ENCODE measurements around the gene NLK. TPM values are rescaled to one million over a fixed set of nuclear protein-coding genes. Genes with fewer than 3 reads are reported as not detected.

NLK gene
- total RNA-seq, 1 experiment from 2014 or later, result 14.9 TPM

DNA sequence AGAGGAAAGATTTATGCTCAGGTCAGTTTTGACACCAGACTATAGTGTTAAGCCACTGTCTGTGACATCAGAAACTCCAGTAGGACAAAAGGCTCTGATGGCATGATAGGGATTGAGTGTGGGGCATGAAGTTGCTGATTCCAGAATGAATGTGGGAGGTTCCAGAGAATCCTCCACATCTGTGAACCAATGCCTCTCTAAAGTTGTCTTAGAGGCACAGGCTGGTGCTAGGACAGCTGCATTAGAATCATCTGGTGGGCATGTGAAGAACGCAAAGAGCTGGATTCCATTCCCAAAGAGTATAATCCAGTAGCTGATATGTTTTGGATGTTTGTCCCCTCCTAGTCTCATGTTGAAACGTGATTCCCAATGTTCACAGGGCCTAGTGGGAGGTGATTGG lies 32.1 kb upstream of the NLK start:
- ChIA-PET CTCF (no interaction called here), POLR2A (ENCODE audit: unreplicated experiment) (no interaction called here)
- Histone ChIP-seq H2AFZ (ENCODE audit: low read length) (no peak overlapping the region), H3K9ac (ENCODE audit: low read length) (no peak overlapping the region), H3K4me1 (ENCODE audit: insufficient read depth, low read length) (no peaks in the 10 kb centered on the region), H3K27me3 (ENCODE audit: low read length) (0 out of 2 replicates have a peak, but pooled peaks cover 5% of the 10 kb centered on the region), H3K4me2 (ENCODE audit: low read length) (no peak overlapping the region), H4K20me1 (ENCODE audit: low read length) (no peaks in the 10 kb centered on the region), H3K79me2 (ENCODE audit: low read length) (no peaks in the 10 kb centered on the region), H3K36me3 (ENCODE audit: low read depth, low read length) (no peaks in the 10 kb centered on the region), H3K4me3 (ENCODE audit: low read length) (no peak overlapping the region), H3F3A (ENCODE audit: low read length, unreplicated experiment) (no peaks in the 10 kb centered on the region), H3K27ac (ENCODE audit: low read length) (no peak overlapping the region), H3K9me3 (ENCODE audit: low read length) (no peaks in the 10 kb centered on the region), H3K9me2 (replicated peaks; ENCODE audit: low read length) (no peaks in the 10 kb centered on the region)
- intact Hi-C loops (cut with micrococcal nuclease), result loop anchor here (10.0 kb wide), 1 partner anchor 116 kb away; the partner anchor contains the start of gene LYRM9
- BruUV-seq (replicated peaks), result no TSS peak
- no peak for DNase-seq
- no peak for ATAC-seq
- TF ChIP-seq EZH2 (IDR thresholded peaks at IDR 0.05; ENCODE audit: low read length, unreplicated experiment) (no peak), EZH2phosphoT487 (IDR thresholded peaks at IDR 0.05; ENCODE audit: borderline replicate concordance, low read length) (no peak)
- TF ChIP-seq, protein P1, sequence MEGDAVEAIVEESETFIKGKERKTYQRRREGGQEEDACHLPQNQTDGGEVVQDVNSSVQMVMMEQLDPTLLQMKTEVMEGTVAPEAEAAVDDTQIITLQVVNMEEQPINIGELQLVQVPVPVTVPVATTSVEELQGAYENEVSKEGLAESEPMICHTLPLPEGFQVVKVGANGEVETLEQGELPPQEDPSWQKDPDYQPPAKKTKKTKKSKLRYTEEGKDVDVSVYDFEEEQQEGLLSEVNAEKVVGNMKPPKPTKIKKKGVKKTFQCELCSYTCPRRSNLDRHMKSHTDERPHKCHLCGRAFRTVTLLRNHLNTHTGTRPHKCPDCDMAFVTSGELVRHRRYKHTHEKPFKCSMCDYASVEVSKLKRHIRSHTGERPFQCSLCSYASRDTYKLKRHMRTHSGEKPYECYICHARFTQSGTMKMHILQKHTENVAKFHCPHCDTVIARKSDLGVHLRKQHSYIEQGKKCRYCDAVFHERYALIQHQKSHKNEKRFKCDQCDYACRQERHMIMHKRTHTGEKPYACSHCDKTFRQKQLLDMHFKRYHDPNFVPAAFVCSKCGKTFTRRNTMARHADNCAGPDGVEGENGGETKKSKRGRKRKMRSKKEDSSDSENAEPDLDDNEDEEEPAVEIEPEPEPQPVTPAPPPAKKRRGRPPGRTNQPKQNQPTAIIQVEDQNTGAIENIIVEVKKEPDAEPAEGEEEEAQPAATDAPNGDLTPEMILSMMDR (conservative IDR thresholded peaks at IDR 0.05; ENCODE audit: low read depth, low read length), result no peak

DNA sequence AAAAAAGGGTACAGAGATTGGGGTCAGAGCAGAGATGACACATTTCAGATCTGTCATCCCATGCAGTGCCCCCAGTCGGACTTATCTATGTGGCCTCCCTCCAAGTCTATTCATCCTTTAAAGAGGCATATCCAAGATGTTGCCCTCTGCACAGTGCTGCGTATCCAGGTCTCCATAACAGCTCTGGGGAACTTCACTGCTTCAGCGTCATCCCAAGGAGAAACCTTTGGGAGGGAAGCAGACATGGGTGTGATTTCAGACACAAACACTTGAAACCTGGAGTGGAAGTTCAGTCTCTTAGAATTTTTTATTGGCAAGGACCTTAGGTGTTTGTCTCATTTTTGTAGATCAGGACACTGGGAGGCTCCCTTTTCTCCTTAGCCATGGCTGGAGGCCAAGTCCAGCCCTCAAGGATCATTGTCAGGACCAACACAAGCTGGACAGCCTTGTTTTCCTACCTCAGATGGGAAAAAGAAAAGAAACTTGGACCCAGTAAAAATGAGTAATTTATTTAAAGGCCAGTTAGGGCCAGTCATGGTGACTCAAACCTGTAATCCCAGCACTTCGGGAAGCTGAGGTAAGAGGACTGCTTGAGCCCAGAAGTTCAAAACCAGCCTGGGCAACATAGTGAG lies 23.9 kb upstream of the NLK start:
- no peak overlapping the region for H3K4me2 ChIP-seq (ENCODE audit: low read length)
- H3K36me3 ChIP-seq (ENCODE audit: low read depth, low read length), result no peaks in the 10 kb centered on the region
- H3K9ac ChIP-seq (ENCODE audit: low read length), result no peak overlapping the region
- no peaks in the 10 kb centered on the region for H3K4me1 ChIP-seq (ENCODE audit: insufficient read depth, low read length)
- H3K9me3 ChIP-seq (ENCODE audit: low read length), result no peaks in the 10 kb centered on the region
- POLR2A ChIA-PET (ENCODE audit: unreplicated experiment), result no interaction called here
- H3K27ac ChIP-seq (ENCODE audit: low read length), result no peak overlapping the region
- H3K27me3 ChIP-seq (ENCODE audit: low read length), result no peaks in the 10 kb centered on the region
- no peaks in the 10 kb centered on the region for H3F3A ChIP-seq (ENCODE audit: low read length, unreplicated experiment)
- peak; percentile 18; the same call in 1 of the 2 replicates for ATAC-seq
- DNase-seq, result peak; percentile 66
- H3K79me2 ChIP-seq (ENCODE audit: low read length), result no peaks in the 10 kb centered on the region
- no peak overlapping the region for H3K4me3 ChIP-seq (ENCODE audit: low read length)
- H2AFZ ChIP-seq (ENCODE audit: low read length), result no peak overlapping the region
- intact Hi-C loops (cut with micrococcal nuclease), result loop anchor here (10.0 kb wide), 1 partner anchor 124 kb away; the partner anchor contains the start of gene LYRM9
- CTCF ChIA-PET, result no interaction called here
- no peaks in the 10 kb centered on the region for H3K9me2 ChIP-seq (replicated peaks; ENCODE audit: low read length)
- H4K20me1 ChIP-seq (ENCODE audit: low read length), result no peaks in the 10 kb centered on the region
- BruUV-seq (replicated peaks), result no TSS peak
- TF ChIP-seq EZH2 (IDR thresholded peaks at IDR 0.05; ENCODE audit: low read length, unreplicated experiment) (no peak), EZH2phosphoT487 (IDR thresholded peaks at IDR 0.05; ENCODE audit: borderline replicate concordance, low read length) (no peak)
- TF ChIP-seq, protein P1 (conservative IDR thresholded peaks at IDR 0.05; ENCODE audit: low read depth, low read length), result no peak

DNA sequence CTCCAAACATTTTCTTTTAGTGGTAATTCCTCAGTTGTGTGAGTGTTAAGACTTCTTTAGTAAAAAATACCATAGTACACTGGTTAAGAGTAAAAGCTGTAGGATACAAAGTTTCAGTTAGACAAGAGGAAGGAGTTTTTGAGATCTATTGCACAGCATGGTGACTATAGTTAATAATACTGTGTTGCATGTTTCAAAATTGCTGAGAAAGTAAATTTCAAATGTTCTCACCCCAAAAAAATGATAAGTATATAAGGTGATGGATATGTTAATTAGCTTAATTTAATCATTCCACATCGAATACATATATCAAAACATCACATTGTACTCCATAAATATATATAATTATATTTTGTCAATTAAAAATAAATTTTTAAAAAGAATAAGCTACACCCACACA lies 22.0 kb upstream of the NLK start:
- no peaks in the 10 kb centered on the region for H3K36me3 ChIP-seq (ENCODE audit: low read depth, low read length)
- intact Hi-C loops (cut with micrococcal nuclease), result no loop called here
- no peaks in the 10 kb centered on the region for H3K4me1 ChIP-seq (ENCODE audit: insufficient read depth, low read length)
- H3K9me3 ChIP-seq (ENCODE audit: low read length), result no peaks in the 10 kb centered on the region
- no peaks in the 10 kb centered on the region for H3F3A ChIP-seq (ENCODE audit: low read length, unreplicated experiment)
- H3K9ac ChIP-seq (ENCODE audit: low read length), result no peak overlapping the region
- H3K79me2 ChIP-seq (ENCODE audit: low read length), result no peaks in the 10 kb centered on the region
- H3K27me3 ChIP-seq (ENCODE audit: low read length), result no peaks in the 10 kb centered on the region
- DNase-seq (no peak), ATAC-seq (no peak)
- CTCF ChIA-PET, result no interaction called here
- POLR2A ChIA-PET (ENCODE audit: unreplicated experiment), result no interaction called here
- H4K20me1 ChIP-seq (ENCODE audit: low read length), result no peaks in the 10 kb centered on the region
- no peak overlapping the region for H3K4me2 ChIP-seq (ENCODE audit: low read length)
- BruUV-seq (replicated peaks), result no TSS peak
- H3K9me2 ChIP-seq (replicated peaks; ENCODE audit: low read length), result no peaks in the 10 kb centered on the region
- no peak overlapping the region for H3K27ac ChIP-seq (ENCODE audit: low read length)
- no peak overlapping the region for H3K4me3 ChIP-seq (ENCODE audit: low read length)
- no peak overlapping the region for H2AFZ ChIP-seq (ENCODE audit: low read length)
- TF ChIP-seq, protein P1 (conservative IDR thresholded peaks at IDR 0.05; ENCODE audit: low read depth, low read length), result no peak
- TF ChIP-seq EZH2phosphoT487 (IDR thresholded peaks at IDR 0.05; ENCODE audit: borderline replicate concordance, low read length) (no peak), EZH2 (IDR thresholded peaks at IDR 0.05; ENCODE audit: low read length, unreplicated experiment) (no peak)
